Thoracic aorta (tissue), 2 donors: ENCODE data around the gene SLC8A1. TPM values are rescaled to one million over a fixed set of nuclear protein-coding genes. Genes with fewer than 3 reads are reported as not detected.

Source experiments
- ATAC-seq: fragments of 150-250 bp; one replicate; pipeline ENCODE4 v1.8.0; 2017; ENCODE audit warnings: low read depth; ENCODE audit not compliant: insufficient number of reproducible peaks, low FRiP score
- DNase-seq: peaks from one replicate; pipeline ENCODE4 v3.0.0-alpha.2; 2020; ENCODE audit warnings: low spot score
- H3K27ac ChIP-seq, 2 donors: fragments of 200-600 bp; sonication (generic); 1 replicate in 1 of 2; 2 replicates in 1 of 2; pipeline ENCODE4 v1.5.1; 2016; ENCODE audit warnings: mild to moderate bottlenecking in 2 of 2, moderate library complexity in 2 of 2
- H3K27me3 ChIP-seq: fragments of 200-600 bp; sonication (generic); replicated peaks from 2 replicates; pipeline ENCODE4 v1.6.0; 2016; ENCODE audit warnings: mild to moderate bottlenecking; ENCODE audit not compliant: insufficient read depth
- H3K36me3 ChIP-seq: fragments of 200-600 bp; sonication (generic); one replicate; pipeline ENCODE4 v1.5.1; 2016
- H3K4me1 ChIP-seq, 2 donors: fragments of 200-600 bp; sonication (generic); 1 replicate in 1 of 2; 2 replicates in 1 of 2; pipeline versions ENCODE4 v1.5.1 to v1.6.0; 2016; ENCODE audit warnings: low read depth in 2 of 2, mild to moderate bottlenecking in 1 of 2; ENCODE audit not compliant: control insufficient read depth in 1 of 2
- H3K4me3 ChIP-seq: fragments of 200-600 bp; sonication (generic); 2 replicates; pipeline ENCODE4 v1.5.1; 2016; ENCODE audit warnings: mild to moderate bottlenecking
- H3K9me3 ChIP-seq: fragments of 200-600 bp; sonication (generic); 2 replicates; pipeline ENCODE4 v1.5.1; 2016
- total RNA-seq, 2 donors: library from RNA; depleted of rRNA; stranded (reverse); fragments of >200 nt; gene quantifications; one replicate each; pipeline versions ENCODE4 v1.1.0 to v1.2.3, GENCODE V29; 2016
- TF ChIP-seq, protein P1 (sequence below): fragments of 200-600 bp; sonication (generic); IDR thresholded peaks from one replicate; pipeline ENCODE4 v1.5.1; 2019; ENCODE audit warnings: antibody characterized with exemption

Gene SLC8A1
- total RNA-seq, 2 donors from 2014 or later = 13.7 to 31.2 TPM

DNA sequence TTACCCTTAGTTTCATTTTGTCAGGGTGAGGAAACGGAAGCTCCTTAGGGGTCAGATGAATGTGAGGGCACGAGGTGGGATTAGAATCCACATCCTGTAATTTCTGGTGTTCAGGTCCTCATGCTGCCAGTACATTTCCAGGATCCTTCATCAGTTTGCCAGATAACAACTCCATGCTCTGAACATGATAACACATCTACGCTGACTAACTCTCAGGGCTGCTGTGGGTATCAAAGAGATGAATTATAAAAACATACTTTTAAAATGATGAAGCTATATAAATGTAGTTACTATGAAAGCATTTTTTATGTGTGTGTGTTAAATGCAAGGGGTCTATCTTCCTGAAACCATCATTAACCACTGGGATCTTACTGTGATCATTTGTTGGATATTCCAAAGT is 325.9 kb downstream of the SLC8A1 start:
- TF ChIP-seq, protein P1, sequence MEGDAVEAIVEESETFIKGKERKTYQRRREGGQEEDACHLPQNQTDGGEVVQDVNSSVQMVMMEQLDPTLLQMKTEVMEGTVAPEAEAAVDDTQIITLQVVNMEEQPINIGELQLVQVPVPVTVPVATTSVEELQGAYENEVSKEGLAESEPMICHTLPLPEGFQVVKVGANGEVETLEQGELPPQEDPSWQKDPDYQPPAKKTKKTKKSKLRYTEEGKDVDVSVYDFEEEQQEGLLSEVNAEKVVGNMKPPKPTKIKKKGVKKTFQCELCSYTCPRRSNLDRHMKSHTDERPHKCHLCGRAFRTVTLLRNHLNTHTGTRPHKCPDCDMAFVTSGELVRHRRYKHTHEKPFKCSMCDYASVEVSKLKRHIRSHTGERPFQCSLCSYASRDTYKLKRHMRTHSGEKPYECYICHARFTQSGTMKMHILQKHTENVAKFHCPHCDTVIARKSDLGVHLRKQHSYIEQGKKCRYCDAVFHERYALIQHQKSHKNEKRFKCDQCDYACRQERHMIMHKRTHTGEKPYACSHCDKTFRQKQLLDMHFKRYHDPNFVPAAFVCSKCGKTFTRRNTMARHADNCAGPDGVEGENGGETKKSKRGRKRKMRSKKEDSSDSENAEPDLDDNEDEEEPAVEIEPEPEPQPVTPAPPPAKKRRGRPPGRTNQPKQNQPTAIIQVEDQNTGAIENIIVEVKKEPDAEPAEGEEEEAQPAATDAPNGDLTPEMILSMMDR = no peak
- Histone ChIP-seq H3K27ac (no peak overlapping the region), H3K9me3 (no peaks in the 10 kb centered on the region), H3K4me3 (no peak overlapping the region), H3K36me3 (no peaks in the 10 kb centered on the region), H3K27me3 (no peaks in the 10 kb centered on the region), H3K4me1 (peaks cover 16 to 54% of the 10 kb centered on the region in 2 donors)
- DNase-seq = no peak
- no peak for ATAC-seq

DNA sequence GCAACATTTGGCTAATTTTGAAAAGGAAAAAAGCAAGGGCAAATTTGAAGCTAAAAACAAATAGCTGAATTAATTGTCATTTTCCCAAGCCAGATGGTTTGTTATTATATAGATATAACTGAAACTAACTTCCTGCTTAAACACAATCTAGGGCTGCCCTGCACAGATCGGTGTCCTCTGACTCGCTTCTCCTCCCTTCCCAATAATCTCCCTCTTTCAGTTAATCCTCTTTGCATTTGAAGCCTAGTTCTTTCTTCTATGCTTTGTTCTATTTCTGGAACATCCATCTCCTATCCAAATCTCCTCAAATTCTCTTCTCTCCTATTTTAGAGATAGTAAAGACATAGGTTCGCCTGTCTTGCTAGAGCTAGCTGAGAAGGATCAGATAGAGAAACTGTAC is 328.1 kb downstream of the SLC8A1 start:
- no peaks in the 10 kb centered on the region for H3K36me3 ChIP-seq
- no peak overlapping the region for H3K27ac ChIP-seq
- ATAC-seq (no peak), DNase-seq (no peak)
- peaks cover 3 to 31% of the 10 kb centered on the region in 2 donors for H3K4me1 ChIP-seq
- no peaks in the 10 kb centered on the region for H3K9me3 ChIP-seq
- H3K27me3 ChIP-seq = no peaks in the 10 kb centered on the region
- TF ChIP-seq, protein P1 = no peak
- H3K4me3 ChIP-seq = peak overlapping the region; percentile 39

DNA sequence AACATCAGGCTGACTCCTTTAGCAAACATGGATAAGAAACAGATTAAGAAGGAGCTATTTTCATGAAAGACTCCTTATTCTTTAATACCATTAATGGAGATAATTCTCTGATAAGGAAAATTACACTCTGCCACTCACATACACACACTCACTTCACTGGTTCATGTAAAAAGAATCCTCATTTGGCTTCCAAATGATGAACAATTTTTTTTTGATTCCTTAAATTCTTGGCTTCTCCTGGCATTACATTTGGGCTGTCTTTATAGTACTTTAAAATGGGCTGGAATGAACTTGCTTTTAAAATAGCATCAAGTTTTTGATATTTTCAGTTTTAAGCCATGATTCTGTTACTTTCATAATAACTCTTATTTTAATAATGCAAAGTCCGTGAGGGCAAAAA is 328.6 kb downstream of the SLC8A1 start:
- TF ChIP-seq, protein P1 = no peak
- DNase-seq = no peak
- H3K4me3 ChIP-seq = peak overlapping the region; percentile 39
- H3K27ac ChIP-seq = no peak overlapping the region
- no peak for ATAC-seq
- no peaks in the 10 kb centered on the region for H3K36me3 ChIP-seq
- no peaks in the 10 kb centered on the region for H3K27me3 ChIP-seq
- H3K9me3 ChIP-seq = no peaks in the 10 kb centered on the region
- H3K4me1 ChIP-seq = peaks cover 3 to 27% of the 10 kb centered on the region in 2 donors

DNA sequence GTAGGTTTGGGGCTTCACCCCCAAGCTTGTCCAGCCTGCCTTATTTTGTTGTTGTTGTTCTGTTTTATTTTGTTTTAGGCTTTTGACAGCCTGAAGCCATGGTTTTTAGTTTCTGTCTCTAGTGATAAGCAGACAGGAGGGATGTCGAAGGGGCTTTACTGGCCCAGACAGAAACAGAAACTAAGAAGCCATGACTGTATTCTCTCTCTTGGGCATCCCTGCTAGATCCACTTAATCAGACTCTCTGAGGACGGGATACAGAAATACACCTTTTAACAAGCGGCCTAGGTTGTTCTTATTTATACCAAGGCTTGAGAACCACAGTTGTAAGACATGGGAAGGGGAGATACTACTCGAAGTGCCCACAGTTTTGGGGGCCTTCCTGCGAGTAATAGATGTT is 330.9 kb downstream of the SLC8A1 start:
- Histone ChIP-seq H3K27ac (no peak overlapping the region), H3K27me3 (no peaks in the 10 kb centered on the region), H3K4me1 (peaks cover 3 to 16% of the 10 kb centered on the region in 2 donors), H3K36me3 (no peaks in the 10 kb centered on the region), H3K9me3 (no peaks in the 10 kb centered on the region), H3K4me3 (no peak overlapping the region)
- ATAC-seq (no peak), DNase-seq (no peak)
- TF ChIP-seq, protein P1 = no peak

DNA sequence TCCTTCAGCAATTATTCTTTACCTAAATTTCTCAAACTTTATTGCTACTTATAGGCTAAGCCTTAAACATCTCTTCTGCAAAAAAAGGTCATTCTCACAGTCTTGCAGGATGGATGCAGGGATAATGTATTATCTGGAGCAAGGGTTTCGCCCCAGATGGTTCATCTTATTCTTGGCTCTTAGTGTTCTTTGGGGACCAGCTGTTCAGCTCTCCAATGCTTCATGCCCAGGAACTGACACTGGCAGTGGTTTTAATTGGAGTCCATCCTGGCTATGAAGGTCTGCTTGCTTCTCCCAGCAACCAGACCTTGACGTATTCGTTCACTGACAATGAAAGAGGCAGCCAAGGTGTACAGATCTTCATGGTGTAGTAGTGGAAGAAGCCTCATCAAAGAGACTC is 331.9 kb downstream of the SLC8A1 start:
- no peaks in the 10 kb centered on the region for H3K27me3 ChIP-seq
- H3K9me3 ChIP-seq = no peaks in the 10 kb centered on the region
- no peak overlapping the region for H3K27ac ChIP-seq
- TF ChIP-seq, protein P1 = no peak
- H3K4me3 ChIP-seq = no peak overlapping the region
- ATAC-seq (no peak), DNase-seq (no peak)
- peaks cover 3 to 15% of the 10 kb centered on the region in 2 donors for H3K4me1 ChIP-seq
- no peaks in the 10 kb centered on the region for H3K36me3 ChIP-seq
